IPS DF 4.7 (cell line): ENCODE data around the gene PANX3.

Experiments
- DNase-seq: peaks from one replicate; pipeline ENCODE4 v3.0.0-alpha.2; 2013; ENCODE audit warnings: low spot score; ENCODE audit errors: extremely low read depth

The PANX3 gene

DNA sequence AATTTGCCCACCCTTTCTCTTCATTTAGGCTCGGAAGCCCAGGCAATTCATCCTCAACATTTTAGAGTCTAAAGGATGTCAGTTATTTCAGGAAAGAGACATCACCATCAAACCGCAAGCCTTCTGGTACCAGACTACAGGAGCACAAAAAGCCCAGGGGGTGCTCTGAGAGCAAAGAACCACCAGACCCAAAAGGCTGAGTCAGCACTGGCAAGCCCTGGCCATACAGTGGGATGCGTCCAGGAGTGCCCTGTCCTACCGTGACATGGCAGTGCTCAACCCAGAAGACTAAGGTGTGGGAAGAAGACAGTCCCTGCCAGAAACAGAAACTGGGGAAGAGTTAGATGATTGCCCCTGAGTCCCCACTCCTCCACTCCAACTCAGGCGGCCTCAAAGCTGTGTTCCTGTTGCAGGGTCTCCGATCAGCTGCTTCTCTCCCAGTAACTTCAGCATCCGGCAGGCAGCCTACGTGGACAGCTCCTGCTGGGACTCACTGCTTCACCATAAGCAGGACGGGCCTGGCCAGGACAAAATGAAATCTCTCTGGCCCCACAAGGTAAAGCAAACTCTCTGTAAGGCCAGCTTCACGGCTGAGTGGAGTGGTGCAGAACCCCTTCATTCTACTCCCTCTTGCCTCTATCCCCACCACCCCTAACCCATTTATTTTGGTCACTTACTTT is 1.5 kb downstream of the PANX3 start:
- DNase-seq, result no peak

DNA sequence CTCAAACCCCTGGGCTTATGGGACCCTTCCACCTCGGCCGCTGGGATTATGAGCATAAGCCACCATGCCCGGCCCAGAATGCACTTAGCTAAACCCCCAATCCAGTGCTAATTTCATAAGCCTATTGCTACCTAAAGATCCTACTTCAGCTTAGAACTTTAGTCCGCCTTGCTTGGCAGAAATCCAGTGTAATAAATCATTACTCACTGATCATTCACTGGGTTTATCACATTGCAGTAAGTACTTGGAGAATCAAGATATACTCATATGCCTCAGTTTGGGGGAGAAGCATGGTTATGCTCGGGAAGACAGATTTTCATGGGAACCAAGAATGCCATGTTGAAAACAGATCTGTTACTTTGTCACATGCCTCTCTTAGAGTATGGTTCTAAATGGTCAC is 7.6 kb downstream of the PANX3 start:
- DNase-seq, result no peak

DNA sequence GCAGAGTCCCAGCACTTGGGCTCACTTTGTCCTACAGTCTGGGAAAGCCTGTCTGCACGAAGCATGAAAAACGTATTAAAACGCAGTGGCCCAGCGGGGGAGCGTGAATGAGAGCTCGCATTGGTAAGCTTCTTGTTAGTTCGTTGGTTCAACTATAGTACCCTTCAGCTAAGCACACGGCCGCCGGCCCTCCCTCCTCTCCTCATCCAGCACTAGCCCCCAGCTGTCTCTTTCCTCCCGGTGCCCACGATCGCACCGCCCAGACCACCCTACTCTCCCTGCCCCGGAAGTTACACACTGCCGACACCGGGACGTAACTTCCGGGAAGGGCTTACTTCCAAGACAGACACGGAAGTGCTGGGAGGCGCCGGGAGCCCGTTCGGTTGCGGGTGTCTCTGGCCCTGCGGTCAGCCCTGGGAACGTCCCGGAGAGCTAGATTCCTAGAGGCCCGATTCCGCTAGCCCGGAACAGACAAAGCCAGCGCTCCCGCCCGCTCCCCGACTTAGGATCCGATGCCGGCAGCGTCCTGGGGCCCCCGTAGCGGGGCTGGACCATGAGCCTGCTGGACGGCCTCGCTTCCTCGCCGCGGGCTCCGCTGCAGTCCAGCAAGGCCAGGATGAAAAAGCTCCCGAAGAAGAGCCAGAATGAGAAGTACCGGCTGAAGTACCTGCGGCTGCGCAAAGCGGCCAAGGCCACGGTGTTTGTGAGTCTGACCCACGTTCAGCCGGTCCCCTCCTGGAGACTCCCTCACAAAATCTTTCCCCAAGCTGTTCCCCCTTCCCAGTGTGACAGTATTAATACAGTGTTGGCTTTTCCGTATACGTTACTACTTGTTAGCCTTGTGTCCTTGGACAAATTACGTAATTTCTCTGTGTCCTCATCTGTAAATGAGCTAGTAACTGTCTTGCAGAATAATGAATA is 11.6 kb downstream of the PANX3 start, which contains the start of gene TBRG1:
Gene TBRG1, plus strand, starts transcription at position 334 of the 921 bp plus-strand sequence. Its CDS starts 220 bp downstream, at position 554.
- peak; percentile 78 for DNase-seq

DNA sequence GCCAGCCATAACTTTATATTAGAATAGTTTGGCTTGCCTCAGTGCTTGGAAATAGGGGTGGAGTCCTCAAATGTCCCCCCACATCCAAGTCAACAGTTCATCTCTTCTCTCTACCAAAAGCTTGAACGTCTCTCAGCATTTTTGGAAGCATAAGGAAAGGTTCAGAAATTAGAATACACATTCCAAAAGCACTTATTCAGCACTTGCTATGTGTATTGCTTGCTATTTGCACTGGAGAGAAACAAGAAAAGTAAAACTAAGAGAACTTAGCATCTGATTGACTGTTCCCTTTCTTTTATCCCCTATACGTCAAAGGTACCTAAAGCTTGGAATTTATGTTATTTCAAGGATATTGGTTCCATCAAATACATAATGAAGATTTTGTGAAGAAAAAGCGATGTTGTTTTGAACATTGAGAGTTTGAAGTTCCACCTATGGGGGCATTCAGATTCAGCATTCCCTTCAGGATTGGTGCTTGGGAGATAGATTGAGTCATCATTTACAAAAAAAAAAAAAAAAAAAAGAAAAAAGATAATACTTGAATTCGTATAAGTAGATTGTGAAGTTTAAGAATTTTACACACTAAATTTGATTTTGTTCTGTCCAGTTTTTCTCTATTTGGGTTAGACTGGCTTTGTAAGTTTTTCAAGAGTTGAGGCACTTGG is 12.8 kb downstream of the PANX3 start:
- DNase-seq, result no peak

DNA sequence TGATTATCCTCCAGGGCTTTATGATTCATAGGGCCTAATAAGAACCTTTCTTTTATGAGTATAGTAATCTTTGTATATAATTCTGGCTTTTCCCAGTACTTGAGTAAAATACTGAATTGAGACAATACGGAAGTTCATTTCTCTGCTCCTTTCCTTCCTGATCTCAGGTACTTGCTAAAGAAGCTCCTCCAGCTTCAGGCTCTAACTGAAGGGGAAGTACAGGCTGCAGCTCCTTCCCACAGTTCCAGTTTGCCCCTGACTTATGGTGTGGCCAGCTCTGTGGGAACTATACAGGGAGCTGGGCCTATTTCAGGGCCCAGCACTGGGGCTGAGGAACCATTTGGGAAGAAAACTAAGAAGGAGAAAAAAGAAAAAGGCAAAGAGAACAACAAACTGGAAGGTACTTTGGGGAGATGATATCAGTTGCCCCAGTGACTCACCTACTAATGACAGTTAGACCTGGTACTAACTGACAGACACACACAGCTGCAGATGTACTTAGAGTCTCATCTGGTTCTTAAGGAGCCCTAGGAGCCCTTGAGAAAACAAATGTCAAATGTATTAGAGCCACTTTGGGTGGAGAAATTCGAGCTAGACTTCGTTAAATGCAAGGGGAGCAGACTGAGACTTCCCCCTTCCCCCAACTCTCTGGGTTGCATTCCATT is 14.4 kb downstream of the PANX3 start:
- no peak for DNase-seq

DNA sequence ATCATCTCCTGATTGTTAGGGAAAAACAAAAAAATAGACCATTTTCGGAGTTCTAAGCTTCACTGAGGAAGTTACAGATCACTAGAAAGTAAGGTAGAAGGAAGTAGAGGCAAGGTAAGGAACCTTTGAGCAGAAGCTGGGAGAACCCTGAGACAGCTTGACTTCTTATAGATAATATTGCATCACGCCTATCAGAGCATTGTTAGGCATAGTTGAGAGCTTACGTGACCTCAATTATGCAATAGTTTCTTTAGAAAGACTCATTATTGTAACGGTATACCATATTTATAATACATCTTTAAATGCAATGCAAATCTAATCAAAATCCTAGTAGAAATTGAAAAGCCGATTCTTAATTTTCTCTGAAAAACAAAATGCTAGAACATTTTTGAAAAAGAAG is 16.3 kb downstream of the PANX3 start:
- DNase-seq, result no peak

DNA sequence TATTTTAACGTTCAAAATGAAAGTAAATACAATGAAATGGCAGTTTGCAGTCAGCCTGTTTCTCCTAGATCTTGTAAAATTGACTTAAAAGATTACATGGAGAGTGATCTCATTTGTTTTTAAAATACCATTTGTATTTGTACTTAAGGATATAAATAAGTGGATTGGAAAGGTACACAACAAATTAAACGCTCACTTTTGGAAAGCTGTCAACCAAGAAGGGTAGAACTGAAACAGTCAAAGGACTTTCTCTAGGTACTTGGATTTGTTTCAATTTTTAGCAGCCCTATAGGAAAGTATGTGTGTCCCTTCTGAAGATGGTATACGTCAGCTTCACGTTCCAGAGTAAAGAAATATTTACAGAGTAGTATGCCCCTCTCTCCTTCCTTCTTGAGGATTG is 18.7 kb downstream of the PANX3 start:
- no peak for DNase-seq

DNA sequence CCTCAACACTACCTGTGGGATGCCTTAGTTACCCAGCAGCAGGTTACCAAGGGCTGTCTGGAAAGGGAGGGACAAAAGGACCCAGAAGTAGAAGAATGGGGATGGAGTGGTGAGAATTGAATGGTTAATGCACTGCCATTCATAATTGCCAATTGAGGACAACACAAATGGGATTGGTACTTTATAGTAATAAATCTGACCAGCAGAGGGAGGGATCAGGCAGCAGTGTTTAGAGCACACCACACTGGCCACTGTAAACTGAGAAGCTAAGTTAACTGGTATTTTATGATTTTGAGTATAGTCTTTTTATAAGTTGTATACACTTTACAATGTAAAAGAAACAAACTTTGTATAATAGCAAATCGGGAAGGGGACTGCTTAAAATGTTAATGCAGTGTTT is 22.1 kb downstream of the PANX3 start:
- DNase-seq, result no peak

DNA sequence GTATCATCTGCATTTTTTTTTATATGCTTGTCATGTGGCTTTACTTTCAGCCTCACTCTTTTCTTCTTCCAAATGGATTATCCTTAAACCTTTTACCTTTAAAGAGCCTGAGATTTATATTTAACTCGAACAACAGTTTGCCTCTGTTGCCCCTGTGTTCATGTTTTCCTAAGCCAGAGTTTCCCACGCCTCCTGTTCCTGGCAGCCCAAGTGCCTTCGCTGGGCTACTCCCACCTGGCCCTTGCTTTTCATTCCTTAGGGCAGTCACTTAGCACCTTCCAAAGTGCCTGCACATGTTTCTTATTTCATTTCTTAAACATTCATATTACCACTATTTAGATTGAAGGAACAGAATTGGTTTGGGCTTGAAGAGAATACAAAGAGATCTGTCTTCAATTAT is 24.7 kb downstream of the PANX3 start:
- no peak for DNase-seq

DNA sequence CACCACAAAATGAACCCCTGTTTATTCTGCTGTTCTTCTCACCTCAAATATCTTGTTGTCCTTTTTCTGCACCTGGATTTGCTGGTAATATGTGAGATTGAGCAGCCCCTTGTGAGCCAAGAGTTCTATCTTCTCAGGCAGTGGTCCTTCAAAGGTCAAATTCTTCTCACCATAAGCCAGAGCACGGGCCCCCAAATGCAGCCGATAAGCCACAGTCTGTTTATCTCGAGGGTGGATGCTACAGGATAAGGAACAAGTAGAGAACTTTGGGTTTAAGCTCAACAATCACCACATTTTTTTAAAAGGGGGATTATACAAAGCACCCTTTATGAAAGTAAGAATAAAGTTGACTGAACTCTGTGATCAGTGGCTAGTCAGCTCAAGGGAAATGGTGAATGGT is 27.3 kb downstream of the PANX3 start:
- DNase-seq, result no peak

DNA sequence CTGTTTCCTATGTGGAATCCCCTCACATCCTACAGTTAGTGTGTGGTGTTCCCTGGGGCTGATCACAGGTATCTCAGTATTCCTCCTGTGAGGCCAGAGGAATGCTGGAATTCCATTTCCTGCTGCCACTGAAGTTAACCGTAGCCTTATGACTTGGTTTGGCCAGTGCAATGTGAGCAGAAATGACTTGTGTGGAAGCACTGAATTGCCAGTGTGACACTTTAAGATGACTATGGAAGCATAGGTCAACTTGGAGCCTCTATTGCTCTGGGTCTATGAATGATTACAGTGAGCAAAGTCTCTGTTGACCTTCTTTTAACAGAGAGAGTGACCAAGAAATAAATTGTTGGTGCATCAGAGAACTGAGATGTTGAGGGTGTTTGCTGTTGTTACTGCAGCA is 28.0 kb downstream of the PANX3 start:
- no peak for DNase-seq

DNA sequence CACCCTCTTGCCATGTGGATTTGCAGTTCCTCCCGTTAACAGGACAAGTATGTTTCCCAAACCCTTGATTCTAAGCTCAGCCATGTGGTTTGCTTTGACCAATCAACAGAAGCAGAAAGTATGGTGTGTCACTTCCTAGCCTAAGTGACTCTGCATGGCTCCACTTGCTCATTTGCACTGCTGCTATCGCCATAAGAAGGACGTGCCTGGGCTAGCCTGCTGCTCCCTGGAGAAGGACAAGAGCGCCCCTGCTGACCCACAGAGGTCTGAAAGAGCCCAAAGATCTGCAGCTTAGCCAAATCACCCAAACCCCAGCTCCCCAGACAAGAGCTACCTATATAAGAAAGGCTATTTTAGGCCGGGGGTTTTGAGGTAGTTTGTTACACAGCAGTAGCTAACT is 29.4 kb downstream of the PANX3 start:
- no peak for DNase-seq

DNA sequence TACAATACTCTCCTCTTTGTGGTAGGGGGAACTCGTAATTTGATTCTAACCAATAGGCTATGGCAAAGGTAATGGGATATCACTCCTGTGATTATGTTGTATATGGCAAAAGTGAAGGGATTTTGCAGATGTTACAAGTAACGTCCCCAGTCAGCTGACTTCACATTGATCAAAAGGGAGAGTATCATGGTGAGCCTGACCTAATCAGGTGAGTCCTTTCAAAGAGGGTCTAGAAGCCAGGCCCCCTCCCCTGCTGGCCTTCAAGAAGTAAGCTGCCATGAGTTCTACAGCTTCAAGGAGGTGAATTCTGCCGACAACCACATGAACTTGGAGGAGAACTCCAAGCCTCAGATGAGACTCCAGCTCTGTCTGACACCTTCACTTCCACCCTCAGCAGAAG is 31.4 kb downstream of the PANX3 start:
- no peak for DNase-seq

DNA sequence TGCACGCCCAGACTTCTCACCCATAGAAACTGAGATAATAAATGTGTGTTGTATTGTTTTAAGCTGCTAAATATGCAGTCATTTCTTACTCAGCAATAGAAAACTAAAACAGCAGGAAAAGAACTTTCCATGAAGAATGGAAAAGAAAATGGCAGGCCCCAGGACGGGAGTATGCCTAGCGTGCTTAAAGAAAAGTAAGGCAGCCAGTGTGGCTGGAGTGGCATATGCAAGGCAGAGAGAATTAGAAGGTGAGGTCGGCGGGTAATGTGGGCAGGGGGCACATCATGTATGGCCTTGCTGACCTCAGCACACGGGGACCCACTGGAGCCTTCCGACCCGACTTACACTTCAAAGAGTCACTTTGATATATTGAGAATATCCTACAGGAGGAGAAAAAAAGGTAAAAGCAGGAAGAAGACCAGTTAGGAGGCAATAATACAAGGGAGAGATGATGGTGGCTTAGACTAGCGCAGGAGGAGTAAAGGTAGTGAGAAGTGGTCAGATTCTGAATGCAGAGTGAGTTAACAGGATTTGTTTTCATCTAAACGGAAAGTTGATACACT is 31.9 kb downstream of the PANX3 start:
- no peak for DNase-seq

DNA sequence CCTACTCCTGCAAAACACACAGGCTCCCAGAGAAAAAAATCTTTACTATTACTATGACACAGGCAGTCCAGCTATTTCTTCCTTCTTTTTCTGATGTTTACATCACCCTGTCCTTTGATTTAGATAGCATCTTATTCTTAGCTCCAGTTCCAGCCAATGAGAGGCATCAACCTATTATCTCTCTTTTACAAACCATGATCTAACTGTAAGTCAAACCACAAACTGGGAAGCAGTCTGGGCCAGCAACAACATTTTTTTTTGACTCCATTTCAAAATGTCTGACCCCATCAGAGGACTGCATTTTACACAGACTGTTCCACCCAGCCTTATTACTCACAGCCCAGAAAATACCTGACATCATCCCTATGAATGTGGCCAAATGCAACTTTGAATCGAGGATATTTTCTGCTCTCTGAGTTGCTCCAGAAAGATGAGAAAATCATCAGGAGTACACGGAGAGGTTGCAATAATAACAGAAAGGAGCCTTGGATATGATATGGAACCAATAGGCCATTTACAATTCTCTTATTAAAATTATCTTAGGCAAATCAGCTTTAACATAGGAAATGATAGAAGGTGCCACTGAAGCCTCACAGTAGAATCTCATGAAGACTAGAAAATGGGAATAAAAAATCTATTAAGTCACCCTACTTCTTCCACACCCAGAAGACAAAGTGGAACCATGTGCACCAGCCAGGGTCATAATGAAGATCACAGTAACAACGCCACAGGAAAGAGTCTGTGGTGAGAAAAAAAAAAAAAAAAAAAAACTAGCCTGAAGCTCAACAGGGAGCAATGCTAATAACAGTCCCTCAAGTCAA is 32.6 kb downstream of the PANX3 start:
- DNase-seq, result no peak

DNA sequence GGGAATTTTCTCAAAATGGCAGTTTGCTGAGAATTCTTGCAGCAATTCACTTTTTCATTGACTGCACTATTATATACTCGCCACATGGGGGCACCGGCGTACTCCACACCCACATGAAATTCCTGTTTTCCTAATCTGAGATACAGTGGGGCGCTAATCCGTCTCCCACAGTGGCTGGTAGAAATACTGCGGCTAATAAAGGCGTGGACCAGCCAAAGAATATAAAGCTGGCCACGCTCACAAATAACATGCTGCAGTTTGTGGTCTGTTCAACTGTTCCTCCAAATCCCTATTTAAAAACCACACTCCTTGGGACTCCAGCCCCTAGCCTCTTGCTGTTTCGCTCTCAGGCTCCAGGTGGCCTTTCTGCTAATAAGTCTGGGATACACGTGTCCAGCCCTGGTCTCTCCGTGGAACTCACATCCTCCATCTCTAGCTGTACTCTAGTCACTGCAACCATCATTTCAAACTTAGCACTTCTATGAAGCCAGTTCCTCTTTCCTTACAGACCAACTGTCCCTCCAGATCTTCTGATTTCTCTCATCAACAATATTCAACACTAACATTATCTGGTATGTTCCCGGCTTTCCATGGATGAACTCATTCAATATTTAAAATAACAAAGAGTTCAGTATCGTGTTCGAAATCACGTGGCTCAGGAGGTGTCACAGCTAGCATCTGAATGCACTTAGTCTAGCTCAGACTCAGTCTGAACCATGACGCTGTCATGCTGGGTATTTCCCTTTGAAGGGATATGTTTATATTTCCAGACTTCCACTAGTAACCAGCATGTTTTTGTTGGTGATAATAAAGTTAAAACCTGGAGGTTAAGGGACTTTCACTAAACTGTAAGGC is 33.4 kb downstream of the PANX3 start:
- no peak for DNase-seq

DNA sequence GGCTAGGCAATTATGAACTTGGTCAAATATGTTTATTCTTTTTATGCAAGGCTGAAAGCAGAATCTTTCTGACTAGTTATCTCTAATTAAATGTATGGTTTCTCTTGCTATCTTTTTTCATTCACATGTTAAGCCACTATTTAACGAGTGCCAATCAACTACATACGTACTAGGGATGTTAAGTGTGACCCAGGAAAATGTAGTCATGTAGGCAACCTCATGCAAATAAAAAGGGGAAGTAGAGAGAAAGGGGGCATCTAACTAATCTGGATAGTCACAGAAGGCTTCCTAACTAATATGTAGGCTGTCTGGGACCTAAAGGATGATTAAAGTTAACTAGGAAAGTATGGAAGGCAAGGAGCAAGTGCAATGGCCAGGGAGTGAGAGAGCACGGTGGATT is 34.9 kb downstream of the PANX3 start:
- DNase-seq, result no peak

DNA sequence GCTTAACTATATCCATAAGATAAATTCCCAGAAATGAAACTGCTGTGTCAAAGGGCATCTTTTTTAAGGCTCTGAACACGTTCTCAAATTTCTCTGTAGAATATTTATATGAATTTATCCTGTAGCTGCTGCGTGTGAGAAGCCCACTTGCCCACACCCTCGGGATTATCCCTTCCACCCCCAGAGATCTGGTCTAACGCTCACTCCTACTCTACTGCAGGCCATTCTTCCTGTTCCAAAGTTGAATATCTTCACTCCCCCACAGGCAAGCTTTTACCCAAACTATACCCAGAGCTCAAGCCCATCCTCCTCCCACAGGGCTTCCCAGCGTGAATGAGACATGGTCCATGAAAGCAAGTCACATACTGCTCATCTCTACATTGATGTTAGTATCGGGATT is 37.4 kb downstream of the PANX3 start:
- no peak for DNase-seq

DNA sequence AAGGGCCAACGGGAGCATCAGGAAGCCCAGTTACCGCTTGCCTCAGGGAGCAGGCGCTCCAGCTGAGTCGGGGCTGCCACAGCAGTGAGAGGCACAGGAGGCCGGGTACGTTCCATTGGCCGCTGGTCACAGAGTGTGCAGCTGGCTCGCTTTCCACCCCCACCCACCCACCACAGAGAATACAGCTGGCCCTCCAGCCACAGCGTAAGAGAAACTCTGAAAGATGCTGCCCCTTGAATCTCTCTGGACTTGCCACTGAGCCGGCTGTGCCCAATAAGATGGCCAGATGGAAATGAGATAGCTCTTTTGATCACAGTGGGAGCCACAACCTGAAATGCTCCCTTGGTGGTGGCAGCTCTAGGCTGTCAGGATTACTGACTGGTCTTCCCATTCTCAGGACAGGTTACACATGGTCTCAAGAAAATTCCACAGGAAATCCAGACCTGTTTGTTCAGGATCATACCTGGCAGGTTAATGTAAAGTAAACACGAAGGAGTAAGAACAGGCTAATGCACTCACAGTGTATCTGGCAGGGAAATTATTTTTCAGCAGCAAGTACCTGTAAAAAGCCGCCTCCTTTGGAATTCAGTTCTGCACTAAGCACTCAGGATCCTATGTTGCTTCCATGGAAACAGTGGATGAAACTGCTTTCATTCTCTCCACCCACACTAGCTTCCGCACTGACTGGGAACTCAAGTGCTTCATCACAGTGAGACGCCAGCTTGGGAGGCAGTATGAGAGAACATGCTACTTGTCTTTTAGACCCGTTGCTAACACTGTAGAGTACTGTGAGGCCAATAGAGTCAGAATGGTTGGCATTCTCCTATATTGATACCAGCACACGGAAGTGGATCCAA is 45.8 kb downstream of the PANX3 start:
- DNase-seq, result no peak
